BLaER1 (cell line): ENCODE measurements around the gene FER1L5.

Experiments
- H3K27ac ChIP-seq: shearing (Covaris generic); formaldehyde crosslinking; 2 replicates; pipeline ENCODE4 v1.8.1; 2022
- H3K27me3 ChIP-seq: shearing (Covaris generic); formaldehyde crosslinking; 2 replicates; pipeline ENCODE4 v1.8.1; 2022
- H3K36me3 ChIP-seq: shearing (Covaris generic); formaldehyde crosslinking; 2 replicates; pipeline ENCODE4 v1.8.1; 2022
- H3K4me1 ChIP-seq: shearing (Covaris generic); formaldehyde crosslinking; 2 replicates; pipeline ENCODE4 v1.8.1; 2022
- H3K4me2 ChIP-seq: shearing (Covaris generic); formaldehyde crosslinking; 2 replicates; pipeline ENCODE4 v1.8.1; 2022
- H3K4me3 ChIP-seq: shearing (Covaris generic); formaldehyde crosslinking; 2 replicates; pipeline ENCODE4 v1.8.1; 2022
- H3K9ac ChIP-seq: shearing (Covaris generic); formaldehyde crosslinking; 2 replicates; pipeline ENCODE4 v1.8.1; 2022
- H3K9me3 ChIP-seq: shearing (Covaris generic); formaldehyde crosslinking; 2 replicates; pipeline ENCODE4 v1.8.1; 2022
- H4K20me1 ChIP-seq: shearing (Covaris generic); formaldehyde crosslinking; 2 replicates; pipeline ENCODE4 v1.8.1; 2022
- Cebpa-rat ChIP-seq: shearing (Covaris generic); IDR thresholded peaks from 2 replicates; pipeline ENCODE4 v1.8.1; 2022

FER1L5 gene

DNA sequence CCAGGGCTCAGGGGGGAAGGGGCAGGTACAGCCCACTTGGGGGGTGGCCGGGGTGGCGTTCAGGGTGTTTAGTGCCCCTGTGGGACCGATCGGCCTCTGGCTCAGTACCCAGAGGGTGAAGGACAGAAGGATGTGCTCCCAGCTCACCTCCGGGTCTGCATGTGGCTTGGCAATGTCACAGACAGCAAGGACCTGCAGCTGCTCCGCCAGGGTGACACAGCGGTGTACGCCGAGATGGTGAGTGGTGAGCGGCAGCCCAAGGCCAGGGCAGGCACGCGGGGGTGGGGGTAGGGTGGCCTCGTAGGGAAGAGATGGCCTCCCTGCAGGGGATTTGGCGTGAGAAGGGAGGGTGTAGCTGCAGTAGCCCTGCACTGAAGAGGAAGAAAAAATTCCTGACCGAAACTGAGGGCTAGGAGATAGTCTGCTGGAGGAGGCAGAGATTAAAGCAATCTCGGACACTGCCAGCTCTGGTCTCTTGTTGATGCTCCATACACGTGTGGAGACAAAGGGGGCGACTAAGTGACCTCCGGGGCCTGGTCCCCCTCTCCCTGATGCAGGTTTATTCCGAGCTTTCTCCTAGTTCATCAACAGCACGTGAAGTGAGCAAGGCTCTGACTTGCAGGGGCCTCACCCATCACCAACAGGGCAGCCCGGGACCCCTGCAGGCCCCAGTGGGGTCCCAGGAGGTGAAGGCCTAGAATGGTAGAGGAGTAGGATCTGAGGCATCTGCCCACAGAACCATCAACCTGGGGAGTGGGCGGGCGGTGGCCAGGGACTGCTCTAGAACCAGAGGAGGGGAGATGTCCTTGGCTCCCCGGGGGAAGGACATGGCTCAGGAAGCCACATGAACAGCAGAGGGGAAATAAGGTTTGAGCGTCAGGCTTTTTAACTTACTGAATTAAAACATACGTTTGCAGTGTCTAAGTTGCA, 45.4 kb downstream of the FER1L5 start:
- peak overlapping the region; percentile 45 for H3K4me2 ChIP-seq
- no peak for TF ChIP-seq Cebpa-rat
- H3K9ac ChIP-seq = peak overlapping the region; percentile 10; the same call in 1 of the 2 replicates
- H3K4me1 ChIP-seq = peaks cover 54% of the 10 kb centered on the region
- no peaks in the 10 kb centered on the region for H3K9me3 ChIP-seq
- H3K27me3 ChIP-seq = no peaks in the 10 kb centered on the region
- H3K4me3 ChIP-seq = no peak overlapping the region
- no peaks in the 10 kb centered on the region for H3K36me3 ChIP-seq
- no peaks in the 10 kb centered on the region for H4K20me1 ChIP-seq
- H3K27ac ChIP-seq = no peak overlapping the region

DNA sequence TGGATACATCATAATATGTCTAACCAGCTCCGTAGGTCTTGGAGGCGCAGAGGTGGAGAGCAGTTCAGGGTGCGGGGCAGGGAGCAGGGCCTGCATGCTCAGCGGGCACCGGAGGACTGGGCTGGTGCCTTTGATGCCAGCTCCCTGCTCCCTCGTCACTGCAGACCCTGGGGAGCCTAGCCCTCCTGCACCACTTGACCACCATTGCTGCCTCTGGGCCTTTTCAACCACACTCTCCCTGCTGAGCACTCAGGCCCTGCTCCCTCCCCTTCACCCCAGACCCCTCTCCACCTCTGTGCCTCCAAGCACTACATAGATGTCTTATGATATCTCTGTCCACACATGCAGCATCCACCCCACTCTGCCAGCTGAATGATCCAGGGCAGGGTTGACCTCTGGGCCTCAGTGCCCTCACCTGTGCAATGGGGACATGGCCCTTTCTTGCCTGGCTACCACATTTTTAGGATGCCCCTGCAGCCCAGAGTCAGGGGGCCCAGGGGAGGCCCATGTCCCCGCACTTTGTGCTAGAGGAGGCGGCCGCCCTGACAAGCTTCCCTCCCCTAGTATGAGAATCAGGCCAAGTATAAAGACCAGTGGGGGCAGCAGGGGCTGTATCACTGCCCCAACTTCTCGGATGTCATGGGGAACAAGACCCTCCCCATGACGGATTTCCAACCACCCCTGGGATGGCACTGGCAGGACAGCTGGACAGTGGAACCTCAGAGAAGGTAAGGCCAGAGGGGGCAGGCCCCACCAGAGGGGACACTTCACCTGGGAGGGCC, 46.3 kb downstream of the FER1L5 start:
- Histone ChIP-seq H4K20me1 (no peaks in the 10 kb centered on the region), H3K4me2 (peak overlapping the region; percentile 45), H3K9ac (peak overlapping the region; percentile 10; the same call in 1 of the 2 replicates), H3K27me3 (no peaks in the 10 kb centered on the region), H3K36me3 (no peaks in the 10 kb centered on the region), H3K4me1 (peaks cover 50% of the 10 kb centered on the region), H3K4me3 (no peak overlapping the region), H3K27ac (0 out of 2 replicates have a peak overlapping the region, but pooled peaks have one; percentile 18), H3K9me3 (no peaks in the 10 kb centered on the region)
- TF ChIP-seq Cebpa-rat = no peak

DNA sequence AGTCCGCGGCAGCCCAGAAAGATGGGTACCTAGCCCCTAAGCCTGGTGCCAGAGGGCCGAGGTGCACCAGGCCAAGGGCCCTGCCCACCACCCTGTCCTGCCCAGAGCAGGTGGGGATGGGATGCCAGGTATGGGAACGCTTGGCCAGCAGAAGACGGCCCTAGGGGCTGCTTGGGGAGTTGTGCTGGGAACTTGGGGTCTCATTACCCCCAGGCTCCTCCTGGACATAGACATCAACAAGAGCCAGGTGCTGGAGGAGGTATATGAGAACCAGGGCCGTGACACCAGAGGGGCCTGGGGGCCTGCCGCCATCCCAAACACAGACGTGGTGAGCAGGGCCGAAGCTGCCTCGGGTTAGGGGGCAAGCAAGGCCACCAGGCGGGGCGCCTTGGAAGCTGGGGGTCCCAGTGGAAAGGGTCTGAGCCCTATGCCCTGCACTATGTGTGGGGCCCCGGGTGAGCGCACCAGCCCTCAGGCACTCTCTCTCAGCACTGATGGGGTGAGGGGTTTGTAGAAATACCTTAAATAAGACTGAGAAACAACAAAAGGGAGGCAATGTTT, 46.9 kb downstream of the FER1L5 start:
- Histone ChIP-seq H3K4me2 (no peak overlapping the region), H3K27ac (0 out of 2 replicates have a peak overlapping the region, but pooled peaks have one; percentile 18), H3K4me3 (no peak overlapping the region), H3K4me1 (peaks cover 49% of the 10 kb centered on the region), H3K9ac (no peak overlapping the region), H3K9me3 (no peaks in the 10 kb centered on the region), H4K20me1 (no peaks in the 10 kb centered on the region), H3K27me3 (no peaks in the 10 kb centered on the region), H3K36me3 (no peaks in the 10 kb centered on the region)
- no peak for TF ChIP-seq Cebpa-rat

DNA sequence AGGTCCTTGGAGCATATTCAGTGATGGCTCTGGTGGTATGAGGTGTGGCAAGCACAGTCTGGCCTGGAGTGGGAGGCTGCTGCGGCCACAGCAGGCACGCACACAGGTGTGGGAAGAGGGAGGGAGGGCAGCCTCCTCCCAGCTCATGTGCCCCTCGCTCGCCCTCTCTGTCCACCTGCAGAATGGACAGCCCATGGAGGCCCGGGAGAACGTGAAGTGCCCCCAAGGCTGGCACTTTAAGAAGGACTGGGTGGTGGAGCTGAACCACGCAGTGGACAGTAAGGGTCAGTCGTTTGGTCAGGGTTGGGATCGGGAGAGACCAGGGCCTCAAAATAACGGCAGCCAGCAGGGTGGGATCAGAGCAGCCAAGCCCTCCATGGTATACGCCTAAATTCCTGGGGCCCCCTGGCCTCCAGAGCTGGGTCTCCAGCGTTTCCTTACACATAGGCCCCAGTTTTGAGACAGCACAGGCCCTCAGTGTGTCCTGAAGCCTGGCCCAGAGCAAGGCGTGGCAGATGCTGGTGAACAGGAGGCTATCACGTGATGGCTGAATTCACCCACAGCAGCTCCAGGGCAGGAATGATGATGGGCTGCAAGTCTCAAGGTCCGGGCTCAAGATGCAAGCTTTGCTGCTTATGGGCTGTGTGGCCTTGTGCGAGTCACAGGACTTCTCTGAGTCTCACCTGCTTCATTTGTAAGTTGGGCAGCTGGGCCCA, 47.9 kb downstream of the FER1L5 start:
- Histone ChIP-seq H3K4me2 (no peak overlapping the region), H3K4me3 (no peak overlapping the region), H3K36me3 (no peaks in the 10 kb centered on the region), H3K9me3 (no peaks in the 10 kb centered on the region), H3K4me1 (peaks cover 42% of the 10 kb centered on the region), H4K20me1 (no peaks in the 10 kb centered on the region), H3K27me3 (no peaks in the 10 kb centered on the region), H3K9ac (no peak overlapping the region), H3K27ac (no peak overlapping the region)
- TF ChIP-seq Cebpa-rat = no peak

DNA sequence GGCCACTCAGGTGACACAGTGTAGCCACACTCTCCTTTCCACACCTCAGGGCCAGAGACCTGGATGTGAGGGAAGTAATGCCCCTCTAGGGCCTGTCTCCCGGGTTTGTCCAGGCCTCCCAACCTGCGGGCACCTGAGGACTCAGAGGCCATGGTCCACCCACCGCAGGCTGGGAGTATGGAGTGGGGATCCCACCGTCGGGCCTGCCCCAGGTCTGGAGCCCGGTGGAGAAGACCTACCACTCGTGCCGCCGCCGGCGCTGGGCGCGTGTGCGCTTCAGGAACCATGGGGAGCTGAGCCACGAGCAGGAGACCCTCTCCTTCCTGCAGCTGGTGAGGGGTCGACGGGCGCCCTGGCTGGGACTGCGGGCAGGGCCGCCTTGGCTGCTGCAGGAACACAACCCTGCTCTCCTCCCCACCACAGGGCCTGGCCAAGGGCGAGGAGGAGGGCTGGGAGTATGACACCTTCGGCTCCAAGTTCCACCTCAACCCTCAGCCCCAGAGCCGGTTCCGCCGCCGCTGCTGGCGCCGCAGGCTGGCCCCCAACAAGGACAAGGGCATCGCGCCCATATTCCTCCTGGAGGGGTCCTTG, 48.6 kb downstream of the FER1L5 start:
- H3K27ac ChIP-seq = no peak overlapping the region
- H3K4me1 ChIP-seq = peaks cover 41% of the 10 kb centered on the region
- H3K4me2 ChIP-seq = no peak overlapping the region
- no peak overlapping the region for H3K4me3 ChIP-seq
- H3K36me3 ChIP-seq = no peaks in the 10 kb centered on the region
- no peak for TF ChIP-seq Cebpa-rat
- H3K9ac ChIP-seq = no peak overlapping the region
- H4K20me1 ChIP-seq = no peaks in the 10 kb centered on the region
- H3K9me3 ChIP-seq = no peaks in the 10 kb centered on the region
- H3K27me3 ChIP-seq = no peaks in the 10 kb centered on the region

DNA sequence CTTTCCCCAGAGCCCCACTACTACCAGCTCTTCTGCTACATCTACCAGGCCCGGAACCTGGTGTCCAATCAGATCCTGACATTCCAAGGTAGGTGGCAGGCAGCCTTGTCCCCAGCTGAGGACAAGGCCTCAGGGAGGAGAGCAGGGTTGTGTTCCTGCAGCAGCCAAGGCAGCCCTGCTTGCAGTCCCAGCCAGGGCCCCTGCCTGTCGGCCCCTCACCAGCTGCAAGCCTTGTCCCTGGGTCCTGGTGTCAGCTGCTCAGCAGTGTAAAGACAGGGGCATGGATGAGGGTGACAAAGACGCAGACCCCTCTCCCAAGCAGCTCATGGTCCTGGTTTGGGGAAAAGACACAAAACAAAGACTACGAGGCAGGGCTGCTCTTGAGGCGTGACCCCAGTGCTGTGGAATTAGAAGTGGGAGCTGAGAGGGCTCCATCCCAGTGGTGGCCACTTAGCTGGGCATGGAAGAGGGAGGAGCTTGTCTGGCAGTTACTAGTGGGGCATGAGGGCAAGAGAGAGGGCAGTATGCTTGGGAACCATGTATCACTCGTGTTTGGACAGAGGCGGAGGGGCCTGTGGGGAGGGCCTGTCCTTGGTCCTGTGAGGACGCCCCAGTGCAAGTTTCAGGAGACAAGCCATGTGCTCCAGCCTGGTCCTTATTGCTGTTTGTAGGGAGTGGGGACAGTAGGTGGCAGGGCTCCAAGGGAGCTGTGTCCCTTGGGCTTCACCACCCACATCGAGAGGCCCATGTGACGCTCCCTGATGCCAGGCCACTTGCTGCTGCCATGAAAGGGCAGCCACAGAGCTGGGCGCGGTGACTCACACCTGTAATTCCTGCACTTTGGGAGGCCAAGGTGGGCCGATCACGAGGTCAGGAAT, 49.8 kb downstream of the FER1L5 start:
- H3K9me3 ChIP-seq = no peaks in the 10 kb centered on the region
- H3K9ac ChIP-seq = no peak overlapping the region
- H3K4me1 ChIP-seq = peaks cover 31% of the 10 kb centered on the region
- no peaks in the 10 kb centered on the region for H3K27me3 ChIP-seq
- H3K4me2 ChIP-seq = no peak overlapping the region
- no peak overlapping the region for H3K27ac ChIP-seq
- H3K36me3 ChIP-seq = no peaks in the 10 kb centered on the region
- TF ChIP-seq Cebpa-rat = no peak
- no peaks in the 10 kb centered on the region for H4K20me1 ChIP-seq
- H3K4me3 ChIP-seq = no peak overlapping the region

DNA sequence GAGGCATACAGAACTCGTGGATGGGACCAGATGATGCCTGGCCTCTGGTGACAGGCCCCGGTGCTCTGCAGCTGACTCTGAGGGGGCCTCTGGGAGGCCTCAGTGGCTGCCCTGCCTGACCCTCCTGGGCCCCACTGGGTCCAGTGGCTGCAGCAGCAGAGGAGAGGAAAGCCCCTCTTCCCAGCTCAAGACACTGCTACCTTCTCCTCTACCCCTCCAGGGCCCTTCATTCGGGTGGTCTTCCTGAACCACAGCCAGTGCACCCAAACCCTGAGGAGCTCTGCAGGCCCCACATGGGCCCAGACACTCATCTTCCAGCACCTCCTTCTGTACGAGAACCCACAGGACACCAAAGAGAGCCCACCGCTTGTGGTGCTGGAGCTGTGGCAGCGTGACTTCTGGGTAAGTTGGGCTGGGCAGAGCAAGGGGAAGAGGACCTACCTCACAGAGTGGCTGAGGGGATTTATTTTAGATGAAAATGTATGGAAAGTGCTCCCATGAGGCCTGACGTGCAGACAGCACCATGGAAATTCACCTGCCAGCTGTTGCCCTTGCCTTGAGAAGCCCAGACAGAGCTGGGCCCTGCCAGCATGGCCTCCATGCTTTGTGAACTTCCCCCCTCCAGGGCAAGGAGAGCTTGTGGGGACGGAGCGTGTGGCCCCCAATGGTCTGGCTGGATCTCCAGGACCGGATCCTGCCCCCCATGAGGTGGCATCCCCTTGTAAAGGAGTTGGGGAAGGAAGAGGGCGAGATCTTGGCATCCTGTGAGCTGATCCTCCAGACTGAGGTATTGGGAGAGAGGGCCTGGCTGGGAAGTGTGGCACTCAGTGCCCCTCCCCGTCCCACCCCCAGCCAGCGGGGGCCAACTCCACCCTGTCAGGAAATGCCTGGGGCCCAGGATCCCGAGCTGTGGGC, 51.0 kb downstream of the FER1L5 start:
- no peaks in the 10 kb centered on the region for H3K9me3 ChIP-seq
- H3K9ac ChIP-seq = 0 out of 2 replicates have a peak overlapping the region, but pooled peaks have one; percentile 6
- no peak for TF ChIP-seq Cebpa-rat
- H3K4me3 ChIP-seq = no peak overlapping the region
- H3K27ac ChIP-seq = peak overlapping the region; percentile 38; the same call in 1 of the 2 replicates
- H4K20me1 ChIP-seq = no peaks in the 10 kb centered on the region
- no peak overlapping the region for H3K4me2 ChIP-seq
- H3K36me3 ChIP-seq = no peaks in the 10 kb centered on the region
- no peaks in the 10 kb centered on the region for H3K27me3 ChIP-seq
- H3K4me1 ChIP-seq = peaks cover 26% of the 10 kb centered on the region
